OCI-LY3 (cell line): ENCODE data around the gene ZKSCAN3.
"Not testable (repeated sequence)": the region's sequence is repeated elsewhere in the genome, so short reads cannot be mapped to it uniquely, and the experiment has no call there.

Source experiments
- H2AFZ ChIP-seq: fragments of 200-600, 300-600 bp; shearing (Covaris generic); 2 replicates; pipeline ENCODE4 v1.6.0; 2014; ENCODE audit warnings: antibody characterized with exemption, low read depth, low read length
- H3K27ac ChIP-seq: fragments of 200-600, 300-600 bp; sonication (generic); 2 replicates; pipeline ENCODE4 v1.5.1; 2014; ENCODE audit warnings: mild to moderate bottlenecking, low read length, moderate library complexity, mixed read lengths
- H3K27me3 ChIP-seq: fragments of 200-600, 300-600 bp; sonication (generic); 2 replicates; pipeline ENCODE4 v1.6.1; 2014; ENCODE audit warnings: low read depth, low read length, mixed read lengths
- H3K36me3 ChIP-seq: fragments of 200-600, 300-600 bp; sonication (generic); replicated peaks from 2 replicates; pipeline ENCODE3; 2014; ENCODE audit warnings: low read depth, low read length, mixed read lengths
- H3K4me1 ChIP-seq: fragments of 300-600, 200-600 bp; sonication (generic); 2 replicates; pipeline ENCODE4 v1.6.1; 2014; ENCODE audit warnings: low read length, mixed read lengths
- H3K4me2 ChIP-seq: fragments of 200-600, 300-600 bp; sonication (generic); 2 replicates; pipeline ENCODE4 v1.6.1; 2014; ENCODE audit warnings: low read length, mixed read lengths
- H3K4me3 ChIP-seq: fragments of 300-600, 200-600 bp; sonication (generic); 2 replicates; pipeline ENCODE4 v1.5.1; 2014; ENCODE audit warnings: antibody characterized with exemption, mild to moderate bottlenecking, low read length, moderate library complexity
- H3K79me2 ChIP-seq: fragments of 300-600, 200-600 bp; shearing (Covaris generic); 2 replicates; pipeline ENCODE4 v1.6.1; 2014; ENCODE audit warnings: mild to moderate bottlenecking, low read length, mixed read lengths
- H3K9ac ChIP-seq: fragments of 300-600, 200-600 bp; shearing (Covaris generic); 2 replicates; pipeline ENCODE4 v1.6.0; 2014; ENCODE audit warnings: mild to moderate bottlenecking, low read length, moderate library complexity
- H3K9me3 ChIP-seq: fragments of 200-600, 300-600 bp; shearing (Covaris generic); 2 replicates; pipeline ENCODE4 v1.6.1; 2014; ENCODE audit warnings: low read length, mixed read lengths; ENCODE audit not compliant: insufficient read depth
- H4K20me1 ChIP-seq: fragments of 200-600, 300-600 bp; sonication (generic); 2 replicates; pipeline ENCODE4 v1.6.1; 2016; ENCODE audit warnings: low read length, mixed read lengths; ENCODE audit not compliant: insufficient read depth
- CTCF ChIP-seq: fragments of 200-600, 300-600 bp; sonication (generic); IDR thresholded peaks from 2 replicates; pipeline ENCODE4 v1.5.1; 2014; ENCODE audit warnings: antibody characterized with exemption, low read length, low read depth
- EZH2phosphoT487 ChIP-seq: fragments of 200-600 bp; shearing (Covaris generic); IDR thresholded peaks from 2 replicates; pipeline ENCODE4 v1.6.1; 2018; ENCODE audit warnings: antibody characterized with exemption, mixed run types, low read depth

ZKSCAN3 gene

GRCh38 chr6:28312939-28313338, 36.8 kb upstream of the ZKSCAN3 start:
- Histone ChIP-seq H3K4me3 (no peak overlapping the region), H4K20me1 (no peaks in the 10 kb centered on the region), H3K27ac (no peak overlapping the region), H3K4me1 (no peaks in the 10 kb centered on the region), H3K4me2 (no peak overlapping the region), H3K9me3 (no peaks in the 10 kb centered on the region), H3K36me3 (no peaks in the 10 kb centered on the region), H3K9ac (no peak overlapping the region), H3K27me3 (no peaks in the 10 kb centered on the region), H2AFZ (no peak overlapping the region), H3K79me2 (no peaks in the 10 kb centered on the region)
- no peak for TF ChIP-seq EZH2phosphoT487
- TF ChIP-seq CTCF: no peak

GRCh38 chr6:28315628-28316027, 34.1 kb upstream of the ZKSCAN3 start:
- no peak overlapping the region for H3K4me2 ChIP-seq
- no peak overlapping the region for H2AFZ ChIP-seq
- H4K20me1 ChIP-seq: no peaks in the 10 kb centered on the region
- no peak overlapping the region for H3K27ac ChIP-seq
- no peak overlapping the region for H3K4me3 ChIP-seq
- H3K36me3 ChIP-seq: no peaks in the 10 kb centered on the region
- no peak for TF ChIP-seq EZH2phosphoT487
- no peak for TF ChIP-seq CTCF
- no peak overlapping the region for H3K9ac ChIP-seq
- H3K27me3 ChIP-seq: no peaks in the 10 kb centered on the region
- no peaks in the 10 kb centered on the region for H3K9me3 ChIP-seq
- H3K79me2 ChIP-seq: no peaks in the 10 kb centered on the region
- H3K4me1 ChIP-seq: no peaks in the 10 kb centered on the region

- not testable (repeated sequence) for H3K4me1 ChIP-seq, H3K9ac ChIP-seq, H3K79me2 ChIP-seq, H2AFZ ChIP-seq, H3K36me3 ChIP-seq, H3K9me3 ChIP-seq, H3K4me2 ChIP-seq, H4K20me1 ChIP-seq, H3K4me3 ChIP-seq, H3K27ac ChIP-seq, H3K27me3 ChIP-seq
Observed at GRCh38 chr6:28317866-28318265, 31.9 kb upstream of the ZKSCAN3 start.

- H3K9ac ChIP-seq: no peak overlapping the region
- H3K36me3 ChIP-seq: peaks cover 6% of the 10 kb centered on the region
- H3K27me3 ChIP-seq: no peaks in the 10 kb centered on the region
- H3K9me3 ChIP-seq: no peaks in the 10 kb centered on the region
- H3K27ac ChIP-seq: no peak overlapping the region
- no peak for TF ChIP-seq CTCF
- no peak for TF ChIP-seq EZH2phosphoT487
- H3K79me2 ChIP-seq: no peaks in the 10 kb centered on the region
- no peak overlapping the region for H3K4me2 ChIP-seq
- H4K20me1 ChIP-seq: no peaks in the 10 kb centered on the region
- no peaks in the 10 kb centered on the region for H3K4me1 ChIP-seq
- H3K4me3 ChIP-seq: no peak overlapping the region
- H2AFZ ChIP-seq: no peak overlapping the region
Observed at GRCh38 chr6:28322661-28323060, 27.1 kb upstream of the ZKSCAN3 start.
